K562 (cell line): ENCODE data around the gene HRG. TPM values are rescaled to one million over a fixed set of nuclear protein-coding genes. Genes with fewer than 3 reads are reported as not detected.

ENCODE experiments used
- ATF7 ChIP-seq: fragments of 450-650 bp; IDR thresholded peaks from 2 replicates; pipeline ENCODE4 v1.7.1; 2014; ENCODE audit warnings: mild to moderate bottlenecking, moderate library complexity
- CBX8 ChIP-seq: fragments of 200-600 bp; sonication (generic); IDR thresholded peaks from 2 replicates; pipeline ENCODE4 v1.6.1; 2012; ENCODE audit warnings: borderline replicate concordance, mixed run types, low read depth, mild to moderate bottlenecking, moderate library complexity, mixed read lengths, low read length, control low read depth, inconsistent platforms; ENCODE audit not compliant: poor library complexity, severe bottlenecking; ENCODE audit errors: extremely low read depth
- CCNT2 ChIP-seq: IDR thresholded peaks from 2 replicates; pipeline ENCODE4 v1.6.1; 2011; ENCODE audit warnings: borderline replicate concordance, low read depth, mild to moderate bottlenecking, moderate library complexity, mixed read lengths, low read length; ENCODE audit not compliant: insufficient read length; ENCODE audit errors: extremely low read depth
- CTBP1 ChIP-seq: fragments of 450-650 bp; IDR thresholded peaks from 2 replicates; pipeline ENCODE4 v1.6.1; 2016; ENCODE audit warnings: borderline replicate concordance
- ERF ChIP-seq: fragments of 450-650 bp; formaldehyde crosslinking; IDR thresholded peaks from 2 replicates; pipeline ENCODE4 v1.4.0; 2020; ENCODE audit warnings: mild to moderate bottlenecking, mixed read lengths
- HCFC1 ChIP-seq: IDR thresholded peaks from 2 replicates; pipeline ENCODE4 v1.6.1; 2012; ENCODE audit warnings: low read depth, low read length, improper control_type of control experiment
- KAT7 ChIP-seq: sonication (generic); formaldehyde crosslinking; IDR thresholded peaks from 2 replicates; pipeline ENCODE4 v1.8.0; 2022; ENCODE audit warnings: missing genetic modification reagents, mild to moderate bottlenecking, borderline replicate concordance
- KDM2B ChIP-seq: fragments of 250-450 bp; sonication (Bioruptor Pico); IDR thresholded peaks from 2 replicates; pipeline ENCODE4 v1.8.0; 2021; ENCODE audit warnings: mild to moderate bottlenecking, moderate library complexity
- NR2C1 ChIP-seq, 2 experiments: fragments of 450-650 bp; IDR thresholded peaks; 2 replicates each; pipeline ENCODE4 v1.6.1; 2017; ENCODE audit warnings: mild to moderate bottlenecking in 2 of 2, antibody characterized with exemption in 1 of 2, inconsistent platforms in 1 of 2, missing compliant biosample characterization in 1 of 2, missing genetic modification characterization in 1 of 2
- RBM15 ChIP-seq: fragments of 200-400 bp; formaldehyde crosslinking; IDR thresholded peaks from 2 replicates; pipeline ENCODE4 v1.6.1; 2018; ENCODE audit warnings: mild to moderate bottlenecking, low read length, moderate library complexity; ENCODE audit not compliant: insufficient read depth
- RBM22 ChIP-seq: fragments of 200-400 bp; formaldehyde crosslinking; IDR thresholded peaks from 2 replicates; pipeline ENCODE4 v1.6.1; 2018; ENCODE audit warnings: low read length, low read depth; ENCODE audit not compliant: poor library complexity, severe bottlenecking
- RFX7 ChIP-seq: fragments of 250-450 bp; sonication (Bioruptor Pico); IDR thresholded peaks from 2 replicates; pipeline ENCODE4 v1.5.1; 2021; ENCODE audit warnings: mild to moderate bottlenecking
- SOX6 ChIP-seq: fragments of 450-650 bp; IDR thresholded peaks from 2 replicates; pipeline ENCODE4 v1.6.1; 2014; ENCODE audit warnings: mild to moderate bottlenecking
- TARDBP ChIP-seq: fragments of 450-650 bp; IDR thresholded peaks from 2 replicates; pipeline ENCODE4 v1.6.1; 2016
- ZNF717 ChIP-seq: fragments of 250-450 bp; sonication (Bioruptor Pico); IDR thresholded peaks from 2 replicates; pipeline ENCODE4 v1.5.0; 2021
- ZNF75A ChIP-seq: fragments of 450-650 bp; formaldehyde crosslinking; IDR thresholded peaks from 2 replicates; pipeline ENCODE4 v1.4.0; 2020; ENCODE audit warnings: mild to moderate bottlenecking
- polyA plus RNA-seq, 8 experiments: library from polyadenylated mRNA; depleted of rRNA in 4 of 8; stranded (reverse) in 5 of 8; unstranded in 3 of 8; fragments of >200 nt; fragmentation: Nextera tagmentation in 2 of 8; fragmentation: Illumina TruSeq in 1 of 8; extraction: Ambion mirVana in 2 of 8; extraction: Trizol in 1 of 8; gene quantifications; 2 replicates each; pipeline versions ENCODE4 v1.2.1 to v1.2.3, GENCODE V29; 2011 to 2014; ENCODE audit warnings: inconsistent platforms in 1 of 8, missing spikeins in 1 of 8
- total RNA-seq, 7 experiments: library from RNA; depleted of rRNA in 6 of 7; stranded (reverse); fragments of >200 nt in 6 of 7; fragmentation: Illumina TruSeq in 2 of 7; extraction: Trizol in 2 of 7; gene quantifications; 2 replicates each; pipeline versions ENCODE4 v1.2.1 to v1.2.3, GENCODE V29; 2011 to 2021; ENCODE audit warnings: low replicate concordance in 1 of 7
- TF ChIP-seq, protein P1 (sequence below): fragments of 450-650 bp; IDR thresholded peaks from 2 replicates; pipeline ENCODE4 v1.6.1; 2016; ENCODE audit warnings: mild to moderate bottlenecking, moderate library complexity
- TF ChIP-seq, protein P2 (sequence below): fragments of 450-650 bp; IDR thresholded peaks from 2 replicates; pipeline ENCODE4 v1.6.1; 2016

HRG gene
- total and polyA plus RNA-seq, 9 of the 15 experiments (the other 6 are each of a cell fraction or from before 2014, with no cell fraction given) = not detected

DNA sequence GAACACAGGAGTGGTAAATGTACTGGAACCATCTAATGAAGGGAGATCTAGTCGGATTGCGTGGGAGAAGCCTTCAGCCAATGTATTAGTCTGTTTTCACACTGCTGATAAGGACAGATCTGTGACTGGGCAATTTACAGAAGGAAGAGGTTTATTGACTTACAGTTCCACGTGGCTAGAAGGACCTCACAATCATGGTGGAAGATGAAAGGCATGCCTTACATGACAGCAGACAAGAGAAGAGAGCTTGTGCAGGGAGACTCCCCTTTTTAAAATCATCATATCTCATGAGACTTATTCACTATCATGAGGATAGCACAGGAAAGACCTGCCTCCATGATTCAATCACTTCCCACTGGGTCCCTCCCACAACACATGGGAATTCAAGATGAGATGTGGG lies 17.0 kb downstream of the HRG start (continued):
- TF ChIP-seq ERF (CRISPR knock-in tag) (no peak), RBM15 (no peak), ATF7 (no peak), KDM2B (CRISPR knock-in tag) (no peak), RBM22 (no peak), CBX8 (no peak), CCNT2 (no peak), TARDBP (no peak), HCFC1 (no peak), RFX7 (CRISPR knock-in tag) (no peak), ZNF75A (peak; percentile 88), KAT7 (CRISPR knock-in tag) (no peak), CTBP1 (no peak), ZNF717 (no peak), SOX6 (no peak), NR2C1 (IDR thresholded peaks at IDR 0.05) (no peak), NR2C1 (tag; IDR thresholded peaks at IDR 0.05) (no peak)
- TF ChIP-seq, protein P1, sequence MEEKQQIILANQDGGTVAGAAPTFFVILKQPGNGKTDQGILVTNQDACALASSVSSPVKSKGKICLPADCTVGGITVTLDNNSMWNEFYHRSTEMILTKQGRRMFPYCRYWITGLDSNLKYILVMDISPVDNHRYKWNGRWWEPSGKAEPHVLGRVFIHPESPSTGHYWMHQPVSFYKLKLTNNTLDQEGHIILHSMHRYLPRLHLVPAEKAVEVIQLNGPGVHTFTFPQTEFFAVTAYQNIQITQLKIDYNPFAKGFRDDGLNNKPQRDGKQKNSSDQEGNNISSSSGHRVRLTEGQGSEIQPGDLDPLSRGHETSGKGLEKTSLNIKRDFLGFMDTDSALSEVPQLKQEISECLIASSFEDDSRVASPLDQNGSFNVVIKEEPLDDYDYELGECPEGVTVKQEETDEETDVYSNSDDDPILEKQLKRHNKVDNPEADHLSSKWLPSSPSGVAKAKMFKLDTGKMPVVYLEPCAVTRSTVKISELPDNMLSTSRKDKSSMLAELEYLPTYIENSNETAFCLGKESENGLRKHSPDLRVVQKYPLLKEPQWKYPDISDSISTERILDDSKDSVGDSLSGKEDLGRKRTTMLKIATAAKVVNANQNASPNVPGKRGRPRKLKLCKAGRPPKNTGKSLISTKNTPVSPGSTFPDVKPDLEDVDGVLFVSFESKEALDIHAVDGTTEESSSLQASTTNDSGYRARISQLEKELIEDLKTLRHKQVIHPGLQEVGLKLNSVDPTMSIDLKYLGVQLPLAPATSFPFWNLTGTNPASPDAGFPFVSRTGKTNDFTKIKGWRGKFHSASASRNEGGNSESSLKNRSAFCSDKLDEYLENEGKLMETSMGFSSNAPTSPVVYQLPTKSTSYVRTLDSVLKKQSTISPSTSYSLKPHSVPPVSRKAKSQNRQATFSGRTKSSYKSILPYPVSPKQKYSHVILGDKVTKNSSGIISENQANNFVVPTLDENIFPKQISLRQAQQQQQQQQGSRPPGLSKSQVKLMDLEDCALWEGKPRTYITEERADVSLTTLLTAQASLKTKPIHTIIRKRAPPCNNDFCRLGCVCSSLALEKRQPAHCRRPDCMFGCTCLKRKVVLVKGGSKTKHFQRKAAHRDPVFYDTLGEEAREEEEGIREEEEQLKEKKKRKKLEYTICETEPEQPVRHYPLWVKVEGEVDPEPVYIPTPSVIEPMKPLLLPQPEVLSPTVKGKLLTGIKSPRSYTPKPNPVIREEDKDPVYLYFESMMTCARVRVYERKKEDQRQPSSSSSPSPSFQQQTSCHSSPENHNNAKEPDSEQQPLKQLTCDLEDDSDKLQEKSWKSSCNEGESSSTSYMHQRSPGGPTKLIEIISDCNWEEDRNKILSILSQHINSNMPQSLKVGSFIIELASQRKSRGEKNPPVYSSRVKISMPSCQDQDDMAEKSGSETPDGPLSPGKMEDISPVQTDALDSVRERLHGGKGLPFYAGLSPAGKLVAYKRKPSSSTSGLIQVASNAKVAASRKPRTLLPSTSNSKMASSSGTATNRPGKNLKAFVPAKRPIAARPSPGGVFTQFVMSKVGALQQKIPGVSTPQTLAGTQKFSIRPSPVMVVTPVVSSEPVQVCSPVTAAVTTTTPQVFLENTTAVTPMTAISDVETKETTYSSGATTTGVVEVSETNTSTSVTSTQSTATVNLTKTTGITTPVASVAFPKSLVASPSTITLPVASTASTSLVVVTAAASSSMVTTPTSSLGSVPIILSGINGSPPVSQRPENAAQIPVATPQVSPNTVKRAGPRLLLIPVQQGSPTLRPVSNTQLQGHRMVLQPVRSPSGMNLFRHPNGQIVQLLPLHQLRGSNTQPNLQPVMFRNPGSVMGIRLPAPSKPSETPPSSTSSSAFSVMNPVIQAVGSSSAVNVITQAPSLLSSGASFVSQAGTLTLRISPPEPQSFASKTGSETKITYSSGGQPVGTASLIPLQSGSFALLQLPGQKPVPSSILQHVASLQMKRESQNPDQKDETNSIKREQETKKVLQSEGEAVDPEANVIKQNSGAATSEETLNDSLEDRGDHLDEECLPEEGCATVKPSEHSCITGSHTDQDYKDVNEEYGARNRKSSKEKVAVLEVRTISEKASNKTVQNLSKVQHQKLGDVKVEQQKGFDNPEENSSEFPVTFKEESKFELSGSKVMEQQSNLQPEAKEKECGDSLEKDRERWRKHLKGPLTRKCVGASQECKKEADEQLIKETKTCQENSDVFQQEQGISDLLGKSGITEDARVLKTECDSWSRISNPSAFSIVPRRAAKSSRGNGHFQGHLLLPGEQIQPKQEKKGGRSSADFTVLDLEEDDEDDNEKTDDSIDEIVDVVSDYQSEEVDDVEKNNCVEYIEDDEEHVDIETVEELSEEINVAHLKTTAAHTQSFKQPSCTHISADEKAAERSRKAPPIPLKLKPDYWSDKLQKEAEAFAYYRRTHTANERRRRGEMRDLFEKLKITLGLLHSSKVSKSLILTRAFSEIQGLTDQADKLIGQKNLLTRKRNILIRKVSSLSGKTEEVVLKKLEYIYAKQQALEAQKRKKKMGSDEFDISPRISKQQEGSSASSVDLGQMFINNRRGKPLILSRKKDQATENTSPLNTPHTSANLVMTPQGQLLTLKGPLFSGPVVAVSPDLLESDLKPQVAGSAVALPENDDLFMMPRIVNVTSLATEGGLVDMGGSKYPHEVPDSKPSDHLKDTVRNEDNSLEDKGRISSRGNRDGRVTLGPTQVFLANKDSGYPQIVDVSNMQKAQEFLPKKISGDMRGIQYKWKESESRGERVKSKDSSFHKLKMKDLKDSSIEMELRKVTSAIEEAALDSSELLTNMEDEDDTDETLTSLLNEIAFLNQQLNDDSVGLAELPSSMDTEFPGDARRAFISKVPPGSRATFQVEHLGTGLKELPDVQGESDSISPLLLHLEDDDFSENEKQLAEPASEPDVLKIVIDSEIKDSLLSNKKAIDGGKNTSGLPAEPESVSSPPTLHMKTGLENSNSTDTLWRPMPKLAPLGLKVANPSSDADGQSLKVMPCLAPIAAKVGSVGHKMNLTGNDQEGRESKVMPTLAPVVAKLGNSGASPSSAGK = peak; percentile 52
- TF ChIP-seq, protein P2, sequence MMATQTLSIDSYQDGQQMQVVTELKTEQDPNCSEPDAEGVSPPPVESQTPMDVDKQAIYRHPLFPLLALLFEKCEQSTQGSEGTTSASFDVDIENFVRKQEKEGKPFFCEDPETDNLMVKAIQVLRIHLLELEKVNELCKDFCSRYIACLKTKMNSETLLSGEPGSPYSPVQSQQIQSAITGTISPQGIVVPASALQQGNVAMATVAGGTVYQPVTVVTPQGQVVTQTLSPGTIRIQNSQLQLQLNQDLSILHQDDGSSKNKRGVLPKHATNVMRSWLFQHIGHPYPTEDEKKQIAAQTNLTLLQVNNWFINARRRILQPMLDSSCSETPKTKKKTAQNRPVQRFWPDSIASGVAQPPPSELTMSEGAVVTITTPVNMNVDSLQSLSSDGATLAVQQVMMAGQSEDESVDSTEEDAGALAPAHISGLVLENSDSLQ = 0 out of 2 replicates have a peak, but pooled peaks have one; percentile 23
